MCF 10A (cell line): Measurements from ENCODE around the gene SEPSECS. TPM values are rescaled to one million over a fixed set of nuclear protein-coding genes. Genes with fewer than 3 reads are reported as not detected.

Source experiments
- BruUV-seq: library from RNA; stranded (reverse); fragments of 400-500 nt; replicated peaks from 2 replicates; lab custom pipeline; 2021; lab: Mats Ljungman, UMichigan
- CTCF ChIA-PET: fragments of 300-600 bp; sonication (Branson Sonifier 250); formaldehyde crosslinking; extraction: SDS; loops from one replicate; lab custom pipeline; 2021; ENCODE audit warnings: antibody characterized with exemption, inconsistent platforms; lab: Yijun Ruan, JAX
- POLR2A ChIA-PET: fragments of 300-600, 350-650 bp; sonication (Branson Sonifier 250); formaldehyde crosslinking; extraction: SDS; loops from one replicate; lab custom pipeline; 2020; ENCODE audit warnings: antibody characterized with exemption, inconsistent platforms; lab: Yijun Ruan, JAX
- DNase-seq: peaks from one replicate; pipeline ENCODE4 v3.0.0-alpha.2; 2018; ENCODE audit not compliant: unreplicated experiment
- H3K27ac Mint-ChIP-seq: one replicate; pipeline ENCODE4 v1.8.0; 2022; ENCODE audit warnings: mild to moderate bottlenecking, low read depth, mixed read lengths; ENCODE audit not compliant: unreplicated experiment
- H3K27me3 Mint-ChIP-seq: one replicate; pipeline ENCODE4 v1.8.0; 2022; ENCODE audit warnings: mixed read lengths; ENCODE audit not compliant: insufficient read depth, unreplicated experiment
- H3K36me3 Mint-ChIP-seq: one replicate; pipeline ENCODE4 v1.8.0; 2022; ENCODE audit warnings: mild to moderate bottlenecking, moderate library complexity, mixed read lengths; ENCODE audit not compliant: insufficient read depth, unreplicated experiment
- H3K4me1 Mint-ChIP-seq: one replicate; pipeline ENCODE4 v1.8.0; 2022; ENCODE audit warnings: mixed read lengths; ENCODE audit not compliant: insufficient read depth, unreplicated experiment
- H3K4me3 Mint-ChIP-seq: one replicate; pipeline ENCODE4 v1.8.0; 2022; ENCODE audit warnings: mild to moderate bottlenecking, moderate library complexity, mixed read lengths; ENCODE audit not compliant: unreplicated experiment
- H3K9me3 Mint-ChIP-seq: one replicate; pipeline ENCODE4 v1.8.0; 2022; ENCODE audit warnings: mixed read lengths; ENCODE audit not compliant: unreplicated experiment
- CTCF ChIP-seq: fragments of 200-600 bp; IDR thresholded peaks from one replicate; pipeline ENCODE4 v1.8.0; 2022; ENCODE audit warnings: antibody characterized with exemption, mild to moderate bottlenecking; ENCODE audit not compliant: unreplicated experiment
- intact Hi-C: fragments of 100-400 bp; cut with micrococcal nuclease; formaldehyde crosslinking; loops from 2 replicates; pipeline ENCODE4 v1.14.1; 2022
- total RNA-seq: library from RNA; stranded (reverse); gene quantifications from 2 replicates; pipeline ENCODE4 v1.2.3, GENCODE V29; 2022

Gene SEPSECS
- total RNA-seq, 1 experiment from 2014 or later, result 9.4 TPM

- no peaks in the 10 kb centered on the region for H3K36me3 Mint-ChIP-seq
- BruUV-seq, result no TSS peak
- CTCF ChIA-PET, result interaction anchor here (0.6 to 0.8 kb wide), 3 partner anchors 130 to 642 kb away, joined by 3 read pairs; no protein-coding TSS in a partner anchor
Observed at GRCh38 chr4:25117716-25118472, 42.4 kb downstream of the SEPSECS start.

GRCh38 chr4:25117274-25117673 is 43.0 kb downstream of the SEPSECS start:
- Mint-ChIP-seq H3K27me3 (no peaks in the 10 kb centered on the region), H3K4me3 (no peak overlapping the region), H3K27ac (no peak overlapping the region), H3K36me3 (no peaks in the 10 kb centered on the region), H3K4me1 (no peaks in the 10 kb centered on the region), H3K9me3 (no peaks in the 10 kb centered on the region)
- TF ChIP-seq CTCF, result no peak
- CTCF ChIA-PET, result interaction anchor here (0.6 to 3.5 kb wide), 2 partner anchors 27 to 260 kb away, joined by 3 to 11 read pairs; no protein-coding TSS in a partner anchor
- no peak for DNase-seq
- no TSS peak for BruUV-seq
- POLR2A ChIA-PET, result no interaction called here
- intact Hi-C loops, result no loop called here

More at GRCh38 chr4:25117716-25118472, 42.4 kb downstream of the SEPSECS start:
- H3K4me1 Mint-ChIP-seq, result no peaks in the 10 kb centered on the region
- intact Hi-C loops, result no loop called here
- H3K27me3 Mint-ChIP-seq, result no peaks in the 10 kb centered on the region
- POLR2A ChIA-PET, result interaction anchor here (0.8 kb wide), 1 partner anchor 420 kb away, joined by 3 read pairs; no protein-coding TSS in a partner anchor
- H3K9me3 Mint-ChIP-seq, result no peaks in the 10 kb centered on the region
- no peak for TF ChIP-seq CTCF
- no peak for DNase-seq
- H3K4me3 Mint-ChIP-seq, result no peak overlapping the region
- H3K27ac Mint-ChIP-seq, result no peak overlapping the region

- ChIA-PET CTCF (interaction anchor here (0.6 to 3.5 kb wide), 4 partner anchors 30 to 198 kb away, joined by 3 to 11 read pairs (median 4); partner anchors contain the start of gene ZCCHC4), POLR2A (interaction anchor here (1.4 kb wide), 1 partner anchor 9 kb away, joined by 4 read pairs; no protein-coding TSS in a partner anchor)
- peak; percentile 42 for DNase-seq
- no peaks in the 10 kb centered on the region for H3K9me3 Mint-ChIP-seq
- no peaks in the 10 kb centered on the region for H3K4me1 Mint-ChIP-seq
- BruUV-seq, result no TSS peak
- no peaks in the 10 kb centered on the region for H3K36me3 Mint-ChIP-seq
- intact Hi-C loops, result no loop called here
- H3K4me3 Mint-ChIP-seq, result no peak overlapping the region
- no peaks in the 10 kb centered on the region for H3K27me3 Mint-ChIP-seq
- TF ChIP-seq CTCF, result no peak
- no peak overlapping the region for H3K27ac Mint-ChIP-seq
Observed at GRCh38 chr4:25113915-25114904, 46.0 kb downstream of the SEPSECS start.

GRCh38 chr4:25112995-25113380 is 47.3 kb downstream of the SEPSECS start:
- ChIA-PET POLR2A (no interaction called here), CTCF (no interaction called here)
- Mint-ChIP-seq H3K4me3 (no peak overlapping the region), H3K27ac (no peak overlapping the region), H3K36me3 (no peaks in the 10 kb centered on the region), H3K9me3 (no peaks in the 10 kb centered on the region), H3K27me3 (no peaks in the 10 kb centered on the region), H3K4me1 (no peaks in the 10 kb centered on the region)
- intact Hi-C loops, result no loop called here
- TF ChIP-seq CTCF, result no peak
- DNase-seq, result no peak
- BruUV-seq, result no TSS peak
